ENCODE data around the gene TRAF1. TPM values are rescaled to one million over a fixed set of nuclear protein-coding genes. Genes with fewer than 3 reads are reported as not detected.

Gene TRAF1, protein sequence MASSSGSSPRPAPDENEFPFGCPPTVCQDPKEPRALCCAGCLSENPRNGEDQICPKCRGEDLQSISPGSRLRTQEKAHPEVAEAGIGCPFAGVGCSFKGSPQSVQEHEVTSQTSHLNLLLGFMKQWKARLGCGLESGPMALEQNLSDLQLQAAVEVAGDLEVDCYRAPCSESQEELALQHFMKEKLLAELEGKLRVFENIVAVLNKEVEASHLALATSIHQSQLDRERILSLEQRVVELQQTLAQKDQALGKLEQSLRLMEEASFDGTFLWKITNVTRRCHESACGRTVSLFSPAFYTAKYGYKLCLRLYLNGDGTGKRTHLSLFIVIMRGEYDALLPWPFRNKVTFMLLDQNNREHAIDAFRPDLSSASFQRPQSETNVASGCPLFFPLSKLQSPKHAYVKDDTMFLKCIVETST
- total RNA-seq (2022; extraction: Qiagen RNA extraction): 1.4 to 2.1 TPM (median 1.7 TPM) in 5 replicates

DNA sequence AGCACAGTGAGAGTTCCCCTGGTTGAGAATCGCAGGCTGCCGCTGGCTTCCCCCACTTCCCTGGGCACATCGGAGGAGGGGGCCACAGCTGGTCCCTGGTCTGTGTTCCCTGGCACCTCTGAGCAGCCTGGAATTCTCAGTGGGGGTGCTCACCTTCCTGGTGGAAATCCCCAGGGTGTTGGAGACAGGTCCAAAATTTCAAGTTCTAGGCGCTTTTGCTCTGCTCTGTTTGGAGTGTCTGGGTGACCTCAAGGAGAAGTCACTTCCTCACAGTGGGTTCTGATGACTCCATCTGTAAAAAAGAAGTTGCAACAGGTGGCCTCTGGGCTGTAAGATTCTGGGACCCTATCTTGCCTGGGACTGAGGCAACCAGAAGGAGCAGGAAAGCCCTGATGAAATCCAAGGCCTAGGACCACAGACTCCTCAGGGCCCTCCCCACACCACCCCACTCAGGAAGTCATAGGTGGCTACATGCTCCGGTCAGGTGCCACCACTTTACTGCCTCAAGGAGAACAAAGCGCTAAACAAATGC is at the start of gene TRAF1:
TRAF1 (minus strand) TSS at position 400 of the 532 bp plus-strand sequence. CDS start 721 bp downstream, outside the sequence.

DNA sequence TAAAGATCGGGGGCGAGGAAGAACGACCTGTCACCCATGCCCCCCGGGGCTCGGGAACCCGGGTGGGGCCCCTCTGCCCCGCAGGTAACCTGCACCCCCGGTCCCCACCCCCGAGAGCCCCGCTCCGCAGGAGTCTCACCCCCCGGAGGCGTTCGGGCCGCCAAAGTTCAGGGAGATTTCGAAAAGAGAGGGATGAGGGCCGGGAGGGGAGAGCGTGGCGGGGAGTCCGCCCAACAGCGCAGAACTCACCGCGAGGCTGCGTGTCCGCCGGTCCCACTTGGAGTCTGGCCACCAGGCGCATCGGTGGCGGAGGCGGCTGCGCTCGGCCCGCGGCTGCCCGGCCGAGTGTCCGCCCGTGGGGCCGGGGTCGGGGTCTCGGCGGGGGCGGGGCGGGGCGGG is 49.8 kb downstream of the TRAF1 start, which contains the start of gene PHF19:
PHF19 (minus strand) TSS at position 347 of the 399 bp plus-strand sequence. CDS start 2,447 bp downstream, outside the sequence.

Other genes with a start within 250 kb of the TRAF1 start
- 17.3 to 24.8 TPM (median 21.1 TPM) in 5 replicates for gene MEGF9, start 212.3 kb downstream of the TRAF1 start, total RNA-seq (2022; extraction: Qiagen RNA extraction)
- gene FBXW2, start 133.4 kb downstream of the TRAF1 start, total RNA-seq (2022; extraction: Qiagen RNA extraction): 31.7 to 44.5 TPM (median 44.2 TPM) in 5 replicates
- 29.2 to 35.2 TPM (median 33.0 TPM) in 5 replicates for gene PSMD5, start 83.9 kb downstream of the TRAF1 start, total RNA-seq (2022; extraction: Qiagen RNA extraction)
- 90.3 to 128 TPM (median 113 TPM) in 5 replicates for gene PHF19, start 49.6 kb downstream of the TRAF1 start, total RNA-seq (2022; extraction: Qiagen RNA extraction)
- gene C5, start 123.5 kb upstream of the TRAF1 start, total RNA-seq (2022; extraction: Qiagen RNA extraction): 10.4 to 17.6 TPM (median 13.5 TPM) in 5 replicates
- gene CNTRL, start 148.2 kb upstream of the TRAF1 start, total RNA-seq (2022; extraction: Qiagen RNA extraction): 5.1 to 6.9 TPM (median 6.2 TPM) in 5 replicates